HG03108 (cell line): ENCODE measurements around the gene NOXO1.
A peak's percentile ranks its signal among the peaks of the same experiment; 100 is the strongest.

Source experiments
- ATAC-seq: cut with Tn5 transposase; IDR thresholded peaks from one replicate; pipeline ENCODE4 v1.9.1; 2021; ENCODE audit warnings: moderate library complexity; ENCODE audit not compliant: unreplicated experiment

The NOXO1 gene

DNA sequence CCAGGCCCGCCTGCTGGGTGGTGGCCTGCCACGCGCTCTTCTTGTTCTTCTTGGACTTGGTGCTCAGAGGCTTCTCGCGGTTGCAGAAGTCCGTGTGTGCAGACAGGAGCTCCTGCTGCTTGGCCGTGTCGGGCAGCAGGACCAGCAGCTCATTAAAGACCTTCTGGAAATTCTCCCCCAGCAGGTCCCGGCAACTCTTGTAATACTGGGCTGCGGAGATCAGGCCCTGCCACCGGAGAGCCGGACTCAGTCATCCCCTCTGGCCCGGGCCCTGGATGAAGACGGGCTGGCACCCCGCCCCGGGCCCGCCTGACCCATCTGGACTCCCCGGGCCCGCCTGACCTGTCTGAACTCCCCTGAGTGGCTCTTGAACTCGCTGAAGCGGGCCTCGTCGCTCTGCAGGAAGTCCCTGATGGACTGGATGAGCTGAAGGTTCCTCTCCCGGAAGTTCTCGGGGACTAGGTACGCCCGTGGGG, 17.1 kb upstream of the NOXO1 start:
- no peak for ATAC-seq

- ATAC-seq = no peak
These were observed 16.5 kb upstream of the NOXO1 start for GRCh38 chr16:1997494-1998359.

GRCh38 chr16:1993731-1994131, 12.5 kb upstream of the NOXO1 start:
- no peak for ATAC-seq

GRCh38 chr16:1992704-1993317, 11.5 kb upstream of the NOXO1 start:
- ATAC-seq = no peak

- ATAC-seq = peak; percentile 42
These were observed 10.9 kb upstream of the NOXO1 start for GRCh38 chr16:1991948-1992703.

DNA sequence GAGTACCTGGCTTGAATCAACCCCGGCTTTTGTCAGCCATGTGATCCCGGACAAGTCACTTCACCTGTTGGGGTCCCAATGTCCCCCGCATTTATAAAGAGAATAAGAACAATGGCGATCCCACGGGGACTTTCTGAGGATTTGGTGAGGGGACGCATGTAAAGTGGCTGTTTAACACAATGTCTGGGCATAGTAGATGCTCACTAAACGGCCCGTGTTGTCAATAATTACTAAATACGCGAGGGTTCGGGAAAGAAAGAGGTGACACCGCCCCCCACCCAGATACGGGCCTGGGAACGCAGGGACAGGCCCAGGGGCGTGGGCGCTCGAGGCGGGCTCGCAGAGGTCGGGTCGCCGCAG, 10.3 kb upstream of the NOXO1 start:
- no peak for ATAC-seq

DNA sequence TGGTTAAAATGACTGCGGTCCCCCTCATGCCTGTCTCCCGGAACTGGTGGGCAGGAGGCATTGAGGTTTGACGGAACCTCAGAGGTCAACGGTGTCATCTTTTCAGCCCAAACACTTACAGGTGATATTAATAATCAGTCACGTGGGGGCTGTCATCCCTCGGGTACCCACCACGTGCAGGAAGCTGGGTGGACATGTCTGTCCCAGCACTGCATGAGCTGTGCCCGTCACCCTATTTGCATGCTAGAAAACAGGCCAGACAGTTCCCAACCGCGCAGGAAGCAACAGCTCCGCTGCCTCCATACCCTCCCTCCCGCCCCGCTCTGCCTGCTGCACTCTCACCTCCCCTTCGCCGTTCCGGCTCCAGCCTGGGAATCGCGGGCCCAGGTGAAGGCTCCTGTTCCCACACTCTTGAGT, 9.9 kb upstream of the NOXO1 start:
- ATAC-seq = no peak

GRCh38 chr16:1990351-1991134, 9.3 kb upstream of the NOXO1 start:
- ATAC-seq = no peak

- ATAC-seq = no peak
These were observed 8.8 kb upstream of the NOXO1 start for GRCh38 chr16:1990101-1990350.

GRCh38 chr16:1989209-1990100, 8.2 kb upstream of the NOXO1 start, which contains the start of gene SYNGR3:
SYNGR3 (plus strand) TSS chr16:1989970; CDS start chr16:1990103, 133 bp downstream.
- ATAC-seq = no peak

DNA sequence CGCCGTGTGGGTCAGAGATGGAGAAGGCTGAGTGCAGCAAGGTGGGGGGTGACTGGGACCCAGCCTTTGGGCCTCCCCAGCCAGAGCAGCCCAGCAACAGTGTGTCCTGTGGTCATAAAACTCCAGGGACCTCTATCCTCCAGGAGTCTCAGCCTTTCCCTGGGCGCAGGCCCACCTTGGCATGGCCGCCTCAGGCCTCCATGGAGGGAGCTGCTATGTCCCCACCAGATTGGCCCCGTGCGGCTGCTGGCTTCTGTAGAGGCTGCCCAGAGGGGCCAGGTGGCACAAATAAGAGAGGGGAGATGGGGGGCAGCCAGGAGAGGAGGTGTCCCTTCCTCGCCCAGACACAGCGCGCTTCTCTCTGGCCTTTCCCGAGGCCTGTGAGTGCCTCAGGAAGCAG, 5.9 kb upstream of the NOXO1 start:
- ATAC-seq = no peak

DNA sequence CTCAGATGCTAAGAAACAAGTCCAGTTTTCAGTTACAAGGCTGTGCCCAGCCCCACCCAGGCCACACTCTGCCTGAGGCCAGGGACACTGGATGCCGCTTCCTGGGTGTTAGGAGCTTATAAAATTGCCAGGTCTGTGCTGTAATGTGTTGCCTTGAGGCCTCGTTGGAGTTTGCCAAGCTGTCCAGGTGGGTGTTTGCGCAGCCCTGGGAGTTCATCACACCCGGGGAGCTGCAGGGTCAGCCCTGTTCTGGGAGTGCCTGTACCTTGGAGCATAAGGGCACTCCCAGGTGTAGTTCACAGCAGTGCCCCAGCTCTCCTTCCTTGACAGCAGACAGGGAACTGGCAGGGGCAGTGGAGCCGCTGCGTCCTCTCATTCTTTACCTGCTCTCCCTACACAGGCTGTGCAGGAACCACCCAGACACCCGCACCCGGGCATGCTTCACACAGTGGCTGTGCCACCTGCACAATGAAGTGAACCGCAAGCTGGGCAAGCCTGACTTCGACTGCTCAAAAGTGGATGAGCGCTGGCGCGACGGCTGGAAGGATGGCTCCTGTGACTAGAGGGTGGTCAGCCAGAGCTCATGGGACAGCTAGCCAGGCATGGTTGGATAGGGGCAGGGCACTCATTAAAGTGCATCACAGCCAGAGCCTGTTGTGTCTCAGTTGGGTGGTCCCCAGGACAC, 4.3 kb upstream of the NOXO1 start:
- no peak for ATAC-seq

- no peak for ATAC-seq
These were observed 3.3 kb upstream of the NOXO1 start for GRCh38 chr16:1984347-1985225.

GRCh38 chr16:1983544-1984346, 2.5 kb upstream of the NOXO1 start, which contains the start of gene GFER:
GFER (plus strand) TSS chr16:1984193; CDS start chr16:1984219, 26 bp downstream.
- ATAC-seq = peak; percentile 79

GRCh38 chr16:1982991-1983543, 1.8 kb upstream of the NOXO1 start:
- no peak for ATAC-seq

DNA sequence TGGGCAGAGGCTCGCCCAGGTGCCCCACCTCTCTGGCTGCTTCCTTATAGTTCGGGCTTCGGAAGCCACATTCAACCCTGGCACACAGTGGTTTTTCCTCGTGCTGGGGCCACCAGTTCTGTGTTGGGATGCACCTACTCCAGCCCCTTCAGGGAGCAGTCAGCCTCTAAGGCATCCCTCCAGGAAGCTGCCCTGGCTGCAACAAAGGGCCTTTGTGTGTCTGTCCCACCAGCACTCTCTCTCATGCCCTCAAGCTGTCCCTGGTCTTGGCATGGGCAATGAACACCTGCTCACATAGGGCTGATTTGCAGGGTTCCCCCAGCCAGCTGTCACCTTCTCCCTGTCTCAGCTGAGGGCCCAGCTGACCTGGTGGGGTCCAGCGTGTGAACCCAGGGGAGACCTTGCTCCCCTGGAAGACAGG, 754 bp upstream of the NOXO1 start:
- ATAC-seq = no peak

GRCh38 chr16:1980770-1981087, 540 bp downstream of the NOXO1 start:
- no peak for ATAC-seq
